AG04449 (cell line): ENCODE measurements around the gene WDR26.

Experiments
- CTCF ChIA-PET: fragments of 350-600 bp; formaldehyde crosslinking; extraction: SDS; loops from one replicate; lab custom pipeline; 2021; ENCODE audit warnings: antibody characterized with exemption; lab: Yijun Ruan, JAX
- POLR2A ChIA-PET: fragments of 400-600, 350-600 bp; formaldehyde crosslinking; extraction: SDS; loops from one replicate; lab custom pipeline; 2020; ENCODE audit warnings: antibody characterized with exemption, inconsistent platforms; lab: Yijun Ruan, JAX
- DNase-seq: peaks from one replicate; pipeline ENCODE4 v3.0.0-alpha.2; 2010; ENCODE audit warnings: low read depth, low spot score
- H3K4me3 ChIP-seq: 2 replicates; pipeline ENCODE4 v1.5.1; 2011; ENCODE audit warnings: low read depth, mild to moderate bottlenecking, control low read depth, low read length
- TF ChIP-seq, protein P1 (sequence below): IDR thresholded peaks from one replicate; pipeline ENCODE4 v1.5.1; 2011; ENCODE audit warnings: mild to moderate bottlenecking, moderate library complexity, low read length, control low read depth, inconsistent platforms; ENCODE audit not compliant: insufficient read depth; ENCODE audit errors: missing control alignments

The WDR26 gene

GRCh38 chr1:224387302-224387912 lies 47.2 kb downstream of the WDR26 start:
- no peak overlapping the region for H3K4me3 ChIP-seq
- ChIA-PET CTCF (interaction anchor here (1.5 to 1.6 kb wide), 2 partner anchors 12 to 70 kb away, joined by 4 to 5 read pairs; no protein-coding TSS in a partner anchor), POLR2A (interaction anchor here (0.5 kb wide), 1 partner anchor 1754 kb away, joined by 3 read pairs; no protein-coding TSS in a partner anchor)
- TF ChIP-seq, protein P1, sequence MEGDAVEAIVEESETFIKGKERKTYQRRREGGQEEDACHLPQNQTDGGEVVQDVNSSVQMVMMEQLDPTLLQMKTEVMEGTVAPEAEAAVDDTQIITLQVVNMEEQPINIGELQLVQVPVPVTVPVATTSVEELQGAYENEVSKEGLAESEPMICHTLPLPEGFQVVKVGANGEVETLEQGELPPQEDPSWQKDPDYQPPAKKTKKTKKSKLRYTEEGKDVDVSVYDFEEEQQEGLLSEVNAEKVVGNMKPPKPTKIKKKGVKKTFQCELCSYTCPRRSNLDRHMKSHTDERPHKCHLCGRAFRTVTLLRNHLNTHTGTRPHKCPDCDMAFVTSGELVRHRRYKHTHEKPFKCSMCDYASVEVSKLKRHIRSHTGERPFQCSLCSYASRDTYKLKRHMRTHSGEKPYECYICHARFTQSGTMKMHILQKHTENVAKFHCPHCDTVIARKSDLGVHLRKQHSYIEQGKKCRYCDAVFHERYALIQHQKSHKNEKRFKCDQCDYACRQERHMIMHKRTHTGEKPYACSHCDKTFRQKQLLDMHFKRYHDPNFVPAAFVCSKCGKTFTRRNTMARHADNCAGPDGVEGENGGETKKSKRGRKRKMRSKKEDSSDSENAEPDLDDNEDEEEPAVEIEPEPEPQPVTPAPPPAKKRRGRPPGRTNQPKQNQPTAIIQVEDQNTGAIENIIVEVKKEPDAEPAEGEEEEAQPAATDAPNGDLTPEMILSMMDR = no peak
- DNase-seq = no peak

DNA sequence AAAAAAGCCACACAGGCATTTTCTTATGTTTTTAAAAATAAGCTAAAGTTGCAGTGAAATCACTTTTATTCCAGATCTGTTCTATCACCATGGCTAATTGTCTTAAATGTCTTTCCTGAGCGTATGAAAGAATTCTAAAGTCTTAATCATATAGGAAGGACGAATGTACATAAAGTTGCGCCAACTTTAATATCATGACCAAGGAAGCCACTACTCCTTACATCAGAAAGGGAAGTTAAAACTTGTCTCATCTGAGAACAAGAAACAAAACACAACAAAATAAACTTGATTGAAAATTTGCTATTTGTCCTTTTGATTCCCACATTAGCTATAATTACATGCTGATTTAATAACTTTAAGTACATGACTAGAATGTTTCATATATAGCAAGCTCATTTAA lies 51.4 kb downstream of the WDR26 start:
- CTCF ChIA-PET = interaction anchor here (1.1 to 2.6 kb wide), 4 partner anchors 12 to 267 kb away, joined by 3 to 11 read pairs (median 6); no protein-coding TSS in a partner anchor
- POLR2A ChIA-PET = no interaction called here
- DNase-seq = no peak

GRCh38 chr1:224381880-224382548 lies 52.6 kb downstream of the WDR26 start:
- ChIA-PET CTCF (interaction anchor here (1.7 kb wide), 1 partner anchor 75 kb away, joined by 9 read pairs; no protein-coding TSS in a partner anchor), POLR2A (no interaction called here)
- TF ChIP-seq, protein P1 = no peak

More for the DNA sequence above, 51.4 kb downstream of the WDR26 start:
- no peak overlapping the region for H3K4me3 ChIP-seq
- TF ChIP-seq, protein P1 = no peak

DNA sequence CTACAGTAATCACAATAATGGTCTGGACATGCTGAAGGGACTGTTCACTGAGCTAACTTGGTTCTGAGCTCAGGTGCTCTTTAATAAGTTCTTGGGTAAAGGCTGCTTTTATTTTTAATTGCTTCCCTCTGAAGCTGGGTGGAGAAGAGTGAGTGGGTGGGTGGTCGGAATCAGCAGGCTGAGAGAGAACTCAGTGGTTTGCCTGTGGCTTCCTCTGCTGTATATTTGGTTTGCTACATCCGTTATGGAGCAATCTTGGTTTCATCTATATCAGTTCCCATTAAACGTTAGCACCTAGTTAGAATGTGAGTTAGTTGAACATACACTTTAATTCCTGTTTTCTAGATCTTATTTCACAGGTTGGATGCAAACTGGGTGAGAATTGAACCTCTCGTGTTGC lies 54.6 kb downstream of the WDR26 start:
- H3K4me3 ChIP-seq = no peak overlapping the region
- no peak for DNase-seq
- ChIA-PET CTCF (interaction anchor here (1.0 to 1.4 kb wide), 2 partner anchors 13 to 15 kb away, joined by 3 read pairs; no protein-coding TSS in a partner anchor), POLR2A (no interaction called here)
- TF ChIP-seq, protein P1 = no peak

More at GRCh38 chr1:224381880-224382548, 52.6 kb downstream of the WDR26 start:
- DNase-seq = no peak
- H3K4me3 ChIP-seq = no peak overlapping the region

DNA sequence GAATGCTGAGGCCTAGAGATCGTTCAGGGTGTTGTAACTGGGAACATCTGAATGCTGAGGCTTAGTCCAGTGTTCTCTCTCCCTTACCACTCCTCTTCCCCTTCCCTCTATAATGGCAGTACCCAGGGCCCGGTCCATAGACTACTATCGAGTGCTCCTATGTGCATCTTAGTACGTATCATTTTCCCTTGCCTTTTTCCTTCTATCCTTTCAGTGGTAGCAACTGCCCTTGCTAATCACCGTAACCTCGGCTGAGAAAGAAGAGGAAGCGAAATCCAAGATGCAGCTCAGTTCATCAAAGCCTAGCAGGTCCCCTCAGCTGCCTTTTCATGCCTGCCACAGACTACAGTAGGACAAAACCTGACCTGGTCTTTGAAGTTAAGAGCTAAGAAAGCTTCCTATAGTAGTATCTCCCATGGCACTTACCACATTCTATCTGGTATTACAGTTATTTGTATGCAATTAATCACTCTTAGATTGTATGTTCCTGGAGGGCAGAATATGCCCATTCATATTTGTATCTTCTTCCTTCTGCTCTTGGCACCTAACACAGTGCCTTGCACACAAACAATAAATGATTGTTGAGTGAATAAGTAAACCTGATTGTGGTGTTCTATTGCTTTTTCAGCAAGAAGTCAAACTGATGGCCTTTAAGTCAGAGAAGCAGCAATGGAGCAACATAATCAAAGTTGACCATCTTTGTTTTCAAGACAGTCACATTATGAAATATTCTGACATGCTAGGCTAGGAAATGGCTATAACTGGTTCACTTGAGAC lies 55.6 kb downstream of the WDR26 start:
- no peak overlapping the region for H3K4me3 ChIP-seq
- CTCF ChIA-PET = interaction anchor here (0.5 to 1.4 kb wide), 2 partner anchors 14 to 570 kb away, joined by 3 read pairs; no protein-coding TSS in a partner anchor
- TF ChIP-seq, protein P1 = no peak
- no peak for DNase-seq
- POLR2A ChIA-PET = no interaction called here
